HG03159 (cell line): ENCODE data around the gene CDK6.
"Not testable (repeated sequence)": the region's sequence is repeated elsewhere in the genome, so short reads cannot be mapped to it uniquely, and the experiment has no call there.

ENCODE experiments used
- ATAC-seq: cut with Tn5 transposase; IDR thresholded peaks from one replicate; pipeline ENCODE4 v1.9.1; 2021; ENCODE audit warnings: mild to moderate bottlenecking, moderate library complexity; ENCODE audit not compliant: unreplicated experiment

Gene CDK6

GRCh38 chr7:92604517-92604916 is 231.9 kb downstream of the CDK6 start:
- ATAC-seq = not testable (repeated sequence)

GRCh38 chr7:92603089-92603445 is 233.3 kb downstream of the CDK6 start:
- ATAC-seq = no peak

- ATAC-seq = no peak
Observed at GRCh38 chr7:92602352-92603088, 233.9 kb downstream of the CDK6 start.

GRCh38 chr7:92598310-92598981 is 237.9 kb downstream of the CDK6 start:
- ATAC-seq = peak; percentile 83

GRCh38 chr7:92595281-92595680 is 241.1 kb downstream of the CDK6 start:
- ATAC-seq = no peak

GRCh38 chr7:92594746-92595145 is 241.6 kb downstream of the CDK6 start:
- no peak for ATAC-seq

- no peak for ATAC-seq
Observed at GRCh38 chr7:92590711-92591310, 245.6 kb downstream of the CDK6 start.

GRCh38 chr7:92589056-92589455 is 247.3 kb downstream of the CDK6 start:
- ATAC-seq = no peak

GRCh38 chr7:92588561-92588960 is 247.8 kb downstream of the CDK6 start:
- ATAC-seq = no peak

- no peak for ATAC-seq
Observed at GRCh38 chr7:92586841-92587240, 249.5 kb downstream of the CDK6 start.

- no peak for ATAC-seq
Observed at GRCh38 chr7:92586403-92586802, 250.0 kb downstream of the CDK6 start.

GRCh38 chr7:92584953-92585352 is 251.4 kb downstream of the CDK6 start:
- ATAC-seq = no peak

- no peak for ATAC-seq
Observed at GRCh38 chr7:92582948-92583347, 253.4 kb downstream of the CDK6 start.

- ATAC-seq = no peak
Observed at GRCh38 chr7:92576296-92576695, 260.1 kb downstream of the CDK6 start.

GRCh38 chr7:92569137-92569536 is 267.2 kb downstream of the CDK6 start:
- no peak for ATAC-seq

GRCh38 chr7:92567460-92567859 is 268.9 kb downstream of the CDK6 start:
- ATAC-seq = no peak

GRCh38 chr7:92563345-92563744 is 273.0 kb downstream of the CDK6 start:
- no peak for ATAC-seq

GRCh38 chr7:92560602-92561001 is 275.8 kb downstream of the CDK6 start:
- no peak for ATAC-seq

- no peak for ATAC-seq
Observed at GRCh38 chr7:92557808-92558362, 278.5 kb downstream of the CDK6 start.

- no peak for ATAC-seq
Observed at GRCh38 chr7:92557249-92557648, 279.1 kb downstream of the CDK6 start.
